ENCODE results near the gene TPSB2.
"Not testable (repeated sequence)": the region's sequence is repeated elsewhere in the genome, so short reads cannot be mapped to it uniquely, and the experiment has no call there.

Gene TPSB2

DNA sequence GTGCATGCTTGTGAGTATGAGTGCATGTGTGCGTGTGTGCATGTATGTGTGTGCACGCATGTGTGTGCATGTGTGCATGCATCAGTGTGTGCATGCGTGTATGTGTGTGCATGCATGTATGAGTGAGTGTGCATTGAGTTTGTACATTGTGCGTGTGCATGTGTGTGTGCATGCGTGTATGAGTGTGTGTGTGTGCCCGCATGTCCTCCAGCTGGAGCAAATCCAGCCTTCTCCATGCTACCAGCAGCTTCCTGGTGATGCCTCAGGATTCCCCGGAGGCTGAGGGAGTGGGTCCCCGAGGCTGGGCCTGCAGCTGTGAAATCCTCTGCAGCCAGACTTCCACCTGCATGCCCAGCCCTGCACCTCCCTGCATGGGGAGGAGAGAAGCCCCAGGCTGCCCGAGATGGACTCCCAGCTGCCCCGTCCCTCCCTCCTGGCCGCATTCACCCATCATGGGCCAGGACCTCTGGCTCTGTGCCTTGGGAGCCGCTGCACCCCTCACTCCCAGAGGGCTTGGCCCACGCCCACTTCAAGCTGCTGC lies 35.2 kb upstream of the TPSB2 start:
- no peak overlapping the region for H3K27ac Mint-ChIP-seq
- no peaks in the 10 kb centered on the region for H3K9me3 Mint-ChIP-seq (ENCODE audit: low read depth)
- H3K4me1 Mint-ChIP-seq (ENCODE audit: low read depth), result no peaks in the 10 kb centered on the region
- H3K36me3 Mint-ChIP-seq, result no peaks in the 10 kb centered on the region
- H3K4me3 Mint-ChIP-seq, result no peak overlapping the region
- H3K27me3 Mint-ChIP-seq, result peaks cover 2% of the 10 kb centered on the region

DNA sequence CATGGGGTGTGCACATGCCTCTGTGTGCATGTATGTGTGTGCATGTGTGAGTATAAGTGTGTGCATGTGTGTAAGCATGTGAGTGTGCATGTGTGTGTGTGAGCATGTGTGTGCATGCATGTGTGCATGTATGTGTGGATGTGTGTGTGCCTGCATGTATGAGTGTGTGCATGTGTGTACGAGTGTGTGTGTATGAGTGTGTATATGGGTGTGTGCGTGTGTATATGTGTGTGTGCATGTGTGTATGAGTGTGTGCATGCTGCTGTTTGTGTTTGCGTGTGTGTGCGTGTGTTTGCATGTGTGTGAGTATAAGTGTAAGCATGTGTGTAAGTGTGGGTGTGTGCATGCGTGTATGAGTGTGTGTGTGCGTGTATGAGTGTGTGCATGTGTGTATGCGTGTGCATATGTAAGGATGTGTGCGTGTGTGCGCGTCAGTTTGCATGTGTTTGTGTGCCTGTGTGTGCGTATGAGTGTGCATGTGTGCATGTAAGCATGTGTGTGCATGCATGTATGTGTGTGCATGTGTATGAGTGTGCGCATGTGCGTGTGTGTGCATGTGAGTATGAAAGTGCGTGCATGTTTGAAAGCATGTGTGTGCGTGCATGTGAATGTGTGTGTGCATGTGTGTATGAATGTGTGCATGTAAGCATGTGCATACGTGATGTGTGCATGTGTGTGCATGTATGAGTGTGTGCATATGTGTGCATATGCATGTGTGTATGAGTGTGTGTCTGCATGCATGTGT lies 34.5 kb upstream of the TPSB2 start:
- Mint-ChIP-seq H3K36me3 (no peaks in the 10 kb centered on the region), H3K4me1 (ENCODE audit: low read depth) (no peaks in the 10 kb centered on the region), H3K27ac (no peak overlapping the region), H3K9me3 (ENCODE audit: low read depth) (no peaks in the 10 kb centered on the region), H3K27me3 (peaks cover 2% of the 10 kb centered on the region), H3K4me3 (no peak overlapping the region)

DNA sequence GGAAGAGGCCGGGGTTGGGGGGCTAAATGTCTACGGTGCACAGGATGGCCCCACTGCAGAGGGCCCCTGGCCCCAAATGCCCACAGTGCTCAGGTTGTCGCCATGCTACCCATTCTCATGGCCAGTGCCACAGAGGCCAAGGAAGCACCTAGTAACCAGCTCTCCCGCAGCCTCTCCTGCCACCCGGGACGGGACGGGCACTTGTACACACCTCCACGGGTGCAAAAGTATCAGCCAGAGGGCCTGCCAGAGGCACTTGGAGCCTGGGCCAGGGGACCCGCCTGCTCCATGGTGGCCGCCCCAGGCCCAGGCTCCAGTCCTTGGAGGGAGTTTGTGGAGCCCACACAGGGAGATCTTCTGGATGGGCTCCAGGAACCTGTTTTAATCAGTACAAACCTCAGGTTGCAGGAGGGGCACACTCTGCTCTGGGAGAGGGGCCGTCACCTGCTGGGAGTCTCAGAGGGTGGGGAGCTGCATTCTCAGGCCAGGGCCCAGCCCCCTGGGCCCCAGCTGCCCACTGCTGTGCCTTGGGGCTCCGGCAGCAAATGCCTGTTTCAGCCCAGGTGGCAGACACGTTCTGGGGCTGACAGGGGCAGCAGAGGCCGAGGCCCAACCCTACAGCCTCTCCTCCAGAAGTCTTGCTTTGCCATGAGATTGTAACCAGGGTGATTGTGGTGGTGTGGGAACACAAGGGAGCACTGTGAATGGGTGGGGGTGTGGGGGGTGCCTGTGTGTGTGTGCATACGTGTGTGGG lies 33.8 kb upstream of the TPSB2 start:
- Mint-ChIP-seq H3K9me3 (ENCODE audit: low read depth) (no peaks in the 10 kb centered on the region), H3K36me3 (no peaks in the 10 kb centered on the region), H3K27ac (no peak overlapping the region), H3K27me3 (peaks cover 2% of the 10 kb centered on the region), H3K4me3 (no peak overlapping the region), H3K4me1 (ENCODE audit: low read depth) (peaks cover 5% of the 10 kb centered on the region)

DNA sequence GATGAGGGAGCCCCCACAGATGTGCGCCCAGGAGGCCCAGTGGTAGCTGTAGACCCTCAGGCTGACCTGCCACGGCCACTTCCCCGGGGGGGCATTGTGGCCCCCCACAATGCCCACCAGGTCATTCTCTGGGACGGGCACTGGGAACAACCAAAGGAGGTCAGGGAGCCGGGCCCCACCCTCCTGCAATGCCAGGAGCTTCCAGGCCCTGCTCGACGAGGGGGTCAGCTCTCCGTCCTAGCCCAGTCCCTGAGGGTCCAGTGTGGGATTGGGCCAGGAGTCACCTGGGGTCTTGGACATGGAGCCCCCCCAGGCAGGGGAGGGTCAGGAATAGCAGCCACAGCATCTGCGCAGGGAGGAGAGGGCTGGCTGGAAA lies 32.9 kb upstream of the TPSB2 start:
- Mint-ChIP-seq H3K27me3 (peaks cover 2% of the 10 kb centered on the region), H3K4me3 (no peak overlapping the region), H3K4me1 (ENCODE audit: low read depth) (peaks cover 5% of the 10 kb centered on the region), H3K36me3 (no peaks in the 10 kb centered on the region), H3K27ac (no peak overlapping the region), H3K9me3 (ENCODE audit: low read depth) (no peaks in the 10 kb centered on the region)

DNA sequence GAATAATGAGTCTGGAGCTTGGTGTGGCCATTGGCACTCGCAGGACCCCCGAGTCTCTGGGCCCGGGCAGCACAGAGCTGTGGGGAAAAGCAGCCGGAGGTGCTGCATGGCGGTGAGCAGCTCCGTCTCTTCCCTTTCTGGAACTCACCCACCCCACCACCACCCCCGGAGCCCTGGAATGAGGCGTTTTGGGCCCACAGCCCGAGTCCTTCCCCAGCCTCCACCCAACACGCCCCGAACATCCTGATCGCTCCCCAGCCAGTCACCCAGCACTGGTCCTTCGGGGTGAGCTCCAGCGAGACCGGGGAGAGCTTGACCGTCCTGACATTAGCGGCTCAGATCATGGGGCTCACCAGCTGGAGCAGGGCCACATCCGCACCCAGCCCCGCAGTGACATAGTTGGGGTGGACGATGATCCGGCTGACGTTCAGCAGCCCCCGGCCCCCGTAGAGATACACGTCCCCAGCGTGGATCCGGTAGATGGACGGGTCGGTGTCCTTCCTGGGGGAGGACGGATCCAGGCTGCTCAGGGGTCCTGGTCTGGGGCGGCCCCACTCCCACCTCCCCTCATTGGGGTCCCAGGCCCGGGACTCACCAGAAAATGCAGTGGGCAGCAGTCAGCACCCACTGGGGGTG lies 32.3 kb upstream of the TPSB2 start:
- H3K9me3 Mint-ChIP-seq (ENCODE audit: low read depth), result no peaks in the 10 kb centered on the region
- H3K27ac Mint-ChIP-seq, result no peak overlapping the region
- H3K4me3 Mint-ChIP-seq, result no peak overlapping the region
- H3K36me3 Mint-ChIP-seq, result no peaks in the 10 kb centered on the region
- H3K27me3 Mint-ChIP-seq, result peaks cover 2% of the 10 kb centered on the region
- peaks cover 5% of the 10 kb centered on the region for H3K4me1 Mint-ChIP-seq (ENCODE audit: low read depth)

DNA sequence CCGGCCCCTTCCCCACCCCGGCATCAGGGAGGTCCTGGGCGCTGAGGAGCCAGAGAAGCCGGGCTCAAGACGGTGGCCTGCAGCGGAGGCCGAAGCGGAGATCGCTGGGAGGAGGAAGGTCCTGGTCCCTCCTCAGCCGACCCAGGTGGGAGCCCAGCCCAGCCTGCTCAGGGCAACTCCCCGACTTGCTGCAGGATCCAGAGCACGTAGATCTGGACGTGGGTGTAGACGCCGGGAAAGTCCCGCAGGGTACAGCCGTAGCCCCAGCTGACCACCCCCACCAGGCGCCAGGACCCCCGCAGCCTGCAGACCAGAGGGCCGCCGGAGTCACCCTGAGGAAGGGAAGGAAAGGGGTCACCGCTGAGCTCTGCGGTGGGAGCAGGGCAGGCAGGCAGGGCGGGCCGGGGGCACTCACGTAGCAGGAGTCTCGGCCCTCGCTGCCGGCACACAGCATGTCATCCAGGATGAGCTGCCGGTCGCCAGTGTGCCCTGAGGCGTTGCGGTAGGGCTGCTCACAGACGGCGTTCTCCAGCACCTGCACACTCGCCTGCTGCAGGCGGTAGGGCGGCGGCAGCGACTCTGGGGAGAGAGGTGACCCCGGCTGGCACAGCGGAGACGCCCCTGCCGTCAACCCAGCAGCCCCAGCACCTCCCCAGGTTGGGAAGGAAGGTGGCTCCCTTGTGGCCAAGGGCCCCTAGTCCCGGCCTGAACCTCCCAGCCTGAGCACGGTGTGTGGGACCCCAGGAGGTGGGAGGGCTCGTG lies 31.3 kb upstream of the TPSB2 start:
- no peak overlapping the region for H3K4me3 Mint-ChIP-seq
- no peaks in the 10 kb centered on the region for H3K9me3 Mint-ChIP-seq (ENCODE audit: low read depth)
- H3K36me3 Mint-ChIP-seq, result no peaks in the 10 kb centered on the region
- no peak overlapping the region for H3K27ac Mint-ChIP-seq
- peaks cover 2% of the 10 kb centered on the region for H3K27me3 Mint-ChIP-seq
- H3K4me1 Mint-ChIP-seq (ENCODE audit: low read depth), result peaks cover 5% of the 10 kb centered on the region

DNA sequence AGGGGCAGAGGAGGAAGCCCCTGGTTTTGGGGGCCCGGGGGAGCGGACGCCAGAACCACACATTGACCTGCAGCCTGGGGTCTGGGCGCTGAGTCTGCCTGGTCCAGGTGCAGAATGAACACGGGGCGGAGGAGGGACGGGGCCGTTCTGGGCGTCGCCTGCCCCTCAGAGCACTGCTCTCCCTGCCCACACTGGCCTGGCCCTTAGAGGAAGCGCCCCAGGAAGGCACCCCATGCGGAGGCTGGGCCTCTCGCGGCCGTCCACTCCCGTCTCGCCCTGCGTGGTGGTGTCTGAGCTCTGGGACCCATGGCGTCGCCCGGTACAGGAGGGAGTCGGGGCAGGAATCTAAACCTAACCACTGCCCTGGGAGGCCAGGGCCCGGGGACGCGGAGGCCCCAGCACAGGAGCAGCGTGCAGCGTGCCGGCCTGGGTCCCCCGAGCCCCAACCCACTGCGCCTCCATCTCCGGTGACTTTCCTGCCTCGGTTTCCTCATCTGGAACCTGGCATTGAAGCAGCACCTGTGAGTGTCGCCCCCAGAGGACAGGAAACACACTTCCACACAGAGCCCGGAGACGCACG lies 30.2 kb upstream of the TPSB2 start:
- H3K4me3 Mint-ChIP-seq, result no peak overlapping the region
- peaks cover 5% of the 10 kb centered on the region for H3K4me1 Mint-ChIP-seq (ENCODE audit: low read depth)
- peaks cover 2% of the 10 kb centered on the region for H3K27me3 Mint-ChIP-seq
- H3K27ac Mint-ChIP-seq, result no peak overlapping the region
- H3K36me3 Mint-ChIP-seq, result no peaks in the 10 kb centered on the region
- H3K9me3 Mint-ChIP-seq (ENCODE audit: low read depth), result no peaks in the 10 kb centered on the region

DNA sequence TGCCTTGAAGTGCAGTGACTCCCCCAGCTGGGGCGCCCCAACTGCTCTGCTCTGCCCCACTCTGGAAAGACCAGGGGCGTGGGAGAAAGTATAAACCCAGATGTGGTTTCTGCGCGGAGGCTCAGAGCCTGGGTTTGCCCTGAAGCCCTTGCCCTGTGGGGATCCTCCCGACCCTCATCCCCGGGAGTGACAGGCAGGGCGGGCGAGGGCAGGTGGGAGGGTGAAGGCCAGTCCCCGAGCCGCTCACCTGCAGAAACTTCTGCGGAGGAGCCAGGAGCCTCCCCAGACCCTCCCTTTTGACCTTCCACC lies 29.7 kb upstream of the TPSB2 start:
- Mint-ChIP-seq H3K9me3 (ENCODE audit: low read depth) (no peaks in the 10 kb centered on the region), H3K36me3 (no peaks in the 10 kb centered on the region), H3K4me1 (ENCODE audit: low read depth) (peaks cover 5% of the 10 kb centered on the region), H3K27ac (no peak overlapping the region), H3K27me3 (peaks cover 2% of the 10 kb centered on the region), H3K4me3 (no peak overlapping the region)

DNA sequence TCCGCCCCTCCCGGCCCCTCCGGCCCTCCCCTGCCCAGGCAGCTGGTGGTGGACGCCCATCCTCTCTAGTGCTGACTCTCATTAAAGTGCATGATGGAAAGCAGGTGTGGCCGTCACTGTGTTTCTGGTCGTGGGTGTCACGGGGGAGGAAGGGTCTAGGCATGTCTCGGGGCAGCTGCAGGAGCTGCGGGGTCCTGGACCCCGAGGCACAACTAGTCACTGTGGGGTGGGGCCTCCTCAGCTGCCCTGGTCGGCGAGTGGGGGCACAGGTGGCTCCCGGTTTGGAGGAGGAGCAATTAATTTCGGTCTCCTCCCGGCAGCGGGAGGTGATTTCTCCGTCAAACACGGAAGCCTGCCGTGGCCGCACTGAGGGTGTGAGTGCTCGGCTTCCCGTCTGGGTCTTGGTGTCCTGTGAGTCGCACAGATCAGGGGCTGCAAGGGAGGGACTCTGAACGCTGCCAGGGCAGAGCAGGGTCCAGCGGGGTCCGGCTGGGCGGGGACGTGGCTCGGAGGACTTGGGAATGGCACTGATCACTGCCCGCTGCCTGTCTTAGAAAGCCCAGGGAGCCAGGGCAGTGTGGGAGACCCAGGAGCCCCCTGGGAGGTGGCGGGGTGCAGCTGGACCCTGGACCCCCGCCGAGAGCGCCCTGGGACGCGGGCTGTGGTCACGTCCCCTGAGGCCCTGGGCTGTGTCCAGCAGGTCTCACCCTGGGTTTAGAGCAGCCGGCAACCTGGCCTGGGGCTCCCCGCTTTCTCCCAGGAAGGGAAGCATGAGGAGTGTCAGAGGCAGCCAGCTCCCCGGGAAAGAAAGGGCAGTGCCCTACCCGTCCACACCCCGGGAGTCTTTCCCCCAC lies 29.1 kb upstream of the TPSB2 start:
- Mint-ChIP-seq H3K27ac (no peak overlapping the region), H3K9me3 (ENCODE audit: low read depth) (no peaks in the 10 kb centered on the region), H3K4me3 (peak overlapping the region; percentile 68), H3K4me1 (ENCODE audit: low read depth) (peaks cover 5% of the 10 kb centered on the region), H3K36me3 (no peaks in the 10 kb centered on the region), H3K27me3 (peaks cover 2% of the 10 kb centered on the region)

DNA sequence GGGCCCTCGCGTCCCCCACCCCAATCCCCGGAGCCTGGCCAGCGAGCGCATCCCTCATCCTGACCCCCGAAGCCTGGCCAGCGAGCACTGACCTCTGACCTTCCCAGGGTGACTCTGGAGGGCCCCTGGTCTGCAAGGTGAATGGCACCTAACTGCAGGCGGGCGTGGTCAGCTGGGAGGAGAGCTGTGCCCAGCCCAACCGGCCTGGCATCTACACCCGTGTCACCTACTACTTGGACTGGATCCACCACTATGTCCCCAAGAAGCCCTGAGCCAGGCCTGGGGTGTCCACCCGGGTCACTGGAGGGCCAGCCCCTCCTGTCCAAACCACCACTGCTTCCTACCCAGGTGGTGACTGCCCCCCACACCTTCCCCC lies 28.2 kb upstream of the TPSB2 start:
- Mint-ChIP-seq H3K36me3 (no peaks in the 10 kb centered on the region), H3K9me3 (ENCODE audit: low read depth) (no peaks in the 10 kb centered on the region), H3K4me1 (ENCODE audit: low read depth) (peaks cover 5% of the 10 kb centered on the region), H3K4me3 (no peak overlapping the region), H3K27ac (no peak overlapping the region), H3K27me3 (peaks cover 2% of the 10 kb centered on the region)

DNA sequence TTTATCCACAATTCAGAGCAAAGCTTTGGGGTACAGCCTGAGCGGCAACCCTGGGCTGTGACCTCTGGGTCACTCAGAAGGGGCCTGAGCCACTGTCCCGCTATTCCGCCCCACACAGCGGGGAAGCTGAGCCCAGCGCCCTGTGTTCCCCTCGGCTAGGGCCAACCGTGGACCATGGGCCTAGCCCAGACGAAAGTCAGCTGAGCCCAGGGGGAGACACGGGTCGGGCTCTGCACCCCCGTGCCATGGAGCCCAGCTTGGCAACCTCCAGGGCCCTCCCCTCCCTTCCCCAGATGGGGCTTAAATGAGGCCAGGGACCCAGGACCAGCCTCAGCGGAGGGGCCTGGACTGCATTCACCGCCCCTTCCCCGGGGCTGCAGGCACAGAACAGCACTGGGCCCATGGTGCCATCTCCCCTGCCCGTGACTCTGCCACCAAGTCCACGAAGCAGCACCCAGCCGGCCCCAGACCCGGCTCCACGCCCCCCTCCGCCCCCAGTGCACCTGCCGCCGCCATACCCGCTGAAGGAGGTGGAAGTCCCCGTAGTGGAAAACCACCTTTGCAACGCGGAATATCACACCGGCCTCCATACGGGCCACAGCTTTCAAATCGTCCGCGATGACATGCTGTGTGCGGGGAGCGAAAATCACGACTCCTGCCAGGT lies 27.7 kb upstream of the TPSB2 start:
- peaks cover 2% of the 10 kb centered on the region for H3K27me3 Mint-ChIP-seq
- H3K4me1 Mint-ChIP-seq (ENCODE audit: low read depth), result peaks cover 5% of the 10 kb centered on the region
- H3K9me3 Mint-ChIP-seq (ENCODE audit: low read depth), result no peaks in the 10 kb centered on the region
- no peak overlapping the region for H3K4me3 Mint-ChIP-seq
- H3K36me3 Mint-ChIP-seq, result no peaks in the 10 kb centered on the region
- H3K27ac Mint-ChIP-seq, result no peak overlapping the region

DNA sequence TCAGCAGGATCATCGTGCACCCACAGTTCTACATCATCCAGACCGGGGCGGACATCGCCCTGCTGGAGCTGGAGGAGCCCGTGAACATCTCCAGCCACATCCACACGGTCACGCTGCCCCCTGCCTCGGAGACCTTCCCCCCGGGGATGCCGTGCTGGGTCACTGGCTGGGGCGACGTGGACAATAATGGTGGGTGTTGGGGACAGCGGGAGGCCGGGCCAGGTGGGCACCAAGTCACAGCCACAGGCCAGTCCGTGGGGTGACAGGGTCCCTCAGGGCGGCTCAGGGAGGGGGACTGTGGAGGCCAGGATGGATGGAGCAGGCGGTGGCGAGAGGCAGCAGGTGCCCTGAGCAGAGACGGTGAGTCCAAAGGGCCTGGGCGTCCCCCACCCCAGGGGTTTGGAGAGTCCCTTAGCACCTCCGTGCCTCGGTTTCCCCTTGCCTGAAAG lies 26.9 kb upstream of the TPSB2 start:
- H3K27ac Mint-ChIP-seq, result no peak overlapping the region
- no peaks in the 10 kb centered on the region for H3K9me3 Mint-ChIP-seq (ENCODE audit: low read depth)
- H3K4me3 Mint-ChIP-seq, result no peak overlapping the region
- H3K27me3 Mint-ChIP-seq, result peaks cover under 1% of the 10 kb centered on the region
- no peaks in the 10 kb centered on the region for H3K36me3 Mint-ChIP-seq
- H3K4me1 Mint-ChIP-seq (ENCODE audit: low read depth), result peaks cover 5% of the 10 kb centered on the region

DNA sequence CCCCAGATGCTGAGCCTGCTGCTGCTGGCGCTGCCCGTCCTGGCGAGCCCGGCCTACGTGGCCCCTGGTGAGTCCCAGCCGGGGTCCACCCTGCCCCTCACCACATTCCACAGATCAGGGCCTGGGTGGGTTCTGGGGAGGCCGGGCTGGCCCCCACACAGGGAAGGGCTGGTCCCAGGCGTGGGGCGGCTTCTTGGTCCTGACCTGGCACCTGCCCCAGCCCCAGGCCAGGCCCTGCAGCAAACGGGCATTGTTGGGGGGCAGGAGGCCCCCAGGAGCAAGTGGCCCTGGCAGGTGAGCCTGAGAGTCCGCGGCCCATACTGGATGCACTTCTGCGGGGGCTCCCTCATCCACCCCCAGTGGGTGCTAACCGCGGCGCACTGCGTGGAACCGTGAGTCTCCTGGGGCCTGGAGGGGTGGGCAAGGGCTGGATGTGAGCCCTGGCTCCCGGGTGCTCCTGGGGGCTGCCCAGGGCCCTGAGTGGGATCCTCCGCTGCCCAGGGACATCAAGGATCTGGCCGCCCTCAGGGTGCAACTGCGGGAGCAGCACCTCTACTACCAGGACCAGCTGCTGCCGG lies 26.4 kb upstream of the TPSB2 start:
- H3K4me3 Mint-ChIP-seq; H3K9me3 Mint-ChIP-seq (ENCODE audit: low read depth); H3K36me3 Mint-ChIP-seq; H3K27me3 Mint-ChIP-seq; H3K4me1 Mint-ChIP-seq (ENCODE audit: low read depth); H3K27ac Mint-ChIP-seq: not testable (repeated sequence)
